ENCODE measurements around the gene BANF2.

BANF2 gene

DNA sequence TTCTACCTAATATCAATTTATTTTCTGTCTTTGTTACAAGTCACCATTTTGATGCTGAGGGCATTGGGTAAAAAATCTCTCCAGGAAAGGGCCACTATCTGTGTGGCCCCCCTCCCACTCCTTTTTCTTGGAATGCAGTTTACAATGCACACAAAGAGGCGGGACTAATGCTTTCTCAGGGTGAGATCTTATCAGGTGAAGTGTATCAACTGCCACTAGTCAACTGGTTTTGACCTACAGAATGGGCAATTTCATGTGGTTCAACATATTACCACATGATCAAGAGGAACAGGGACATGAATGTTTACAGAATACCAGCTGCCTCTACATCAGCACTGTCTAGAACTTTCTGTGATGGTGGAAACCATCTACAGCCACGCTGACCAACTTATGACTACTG, 21.5 kb upstream of the BANF2 start:
- peaks cover 51% of the 10 kb centered on the region for H3K4me1 ChIP-seq (ENCODE audit: control insufficient read depth, insufficient read depth, low read length)
- no peak overlapping the region for H3K9ac ChIP-seq (ENCODE audit: low read depth, low read length)
- H3K4me2 ChIP-seq (ENCODE audit: low read length) = no peak overlapping the region
- no peaks in the 10 kb centered on the region for H3K9me3 ChIP-seq (replicated peaks; ENCODE audit: low read length)
- H3K27me3 ChIP-seq (ENCODE audit: control insufficient read depth, insufficient read depth, low read length) = no peaks in the 10 kb centered on the region
- no peak overlapping the region for H3K4me3 ChIP-seq (ENCODE audit: low read length)
- H3K36me3 ChIP-seq (ENCODE audit: insufficient read depth, low read length) = peaks cover 52% of the 10 kb centered on the region

DNA sequence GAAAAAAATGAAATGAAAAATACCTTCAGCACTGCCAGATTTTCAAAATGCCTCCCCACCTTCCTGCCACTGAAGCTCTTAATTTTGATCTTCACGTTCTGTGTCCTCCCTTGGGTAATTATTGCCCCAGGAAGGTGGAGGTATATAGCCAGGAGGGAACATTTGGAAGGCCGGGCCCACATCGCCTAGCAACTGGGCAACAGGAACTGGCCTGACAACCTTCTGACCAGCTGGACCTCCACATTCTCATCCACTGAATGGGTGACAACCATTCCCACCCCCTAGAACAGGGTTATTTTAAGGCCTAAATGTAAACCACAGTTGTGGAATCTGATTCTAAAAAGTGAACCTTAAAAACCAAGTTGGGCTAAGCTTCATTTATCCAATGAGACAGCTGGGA, 20.9 kb upstream of the BANF2 start:
- Histone ChIP-seq H3K9me3 (replicated peaks; ENCODE audit: low read length) (no peaks in the 10 kb centered on the region), H3K4me2 (ENCODE audit: low read length) (peak overlapping the region; percentile 88), H3K9ac (ENCODE audit: low read depth, low read length) (peak overlapping the region; percentile 98), H3K27me3 (ENCODE audit: control insufficient read depth, insufficient read depth, low read length) (peaks cover 3% of the 10 kb centered on the region), H3K4me1 (ENCODE audit: control insufficient read depth, insufficient read depth, low read length) (peaks cover 51% of the 10 kb centered on the region), H3K4me3 (ENCODE audit: low read length) (no peak overlapping the region), H3K36me3 (ENCODE audit: insufficient read depth, low read length) (peaks cover 52% of the 10 kb centered on the region)

DNA sequence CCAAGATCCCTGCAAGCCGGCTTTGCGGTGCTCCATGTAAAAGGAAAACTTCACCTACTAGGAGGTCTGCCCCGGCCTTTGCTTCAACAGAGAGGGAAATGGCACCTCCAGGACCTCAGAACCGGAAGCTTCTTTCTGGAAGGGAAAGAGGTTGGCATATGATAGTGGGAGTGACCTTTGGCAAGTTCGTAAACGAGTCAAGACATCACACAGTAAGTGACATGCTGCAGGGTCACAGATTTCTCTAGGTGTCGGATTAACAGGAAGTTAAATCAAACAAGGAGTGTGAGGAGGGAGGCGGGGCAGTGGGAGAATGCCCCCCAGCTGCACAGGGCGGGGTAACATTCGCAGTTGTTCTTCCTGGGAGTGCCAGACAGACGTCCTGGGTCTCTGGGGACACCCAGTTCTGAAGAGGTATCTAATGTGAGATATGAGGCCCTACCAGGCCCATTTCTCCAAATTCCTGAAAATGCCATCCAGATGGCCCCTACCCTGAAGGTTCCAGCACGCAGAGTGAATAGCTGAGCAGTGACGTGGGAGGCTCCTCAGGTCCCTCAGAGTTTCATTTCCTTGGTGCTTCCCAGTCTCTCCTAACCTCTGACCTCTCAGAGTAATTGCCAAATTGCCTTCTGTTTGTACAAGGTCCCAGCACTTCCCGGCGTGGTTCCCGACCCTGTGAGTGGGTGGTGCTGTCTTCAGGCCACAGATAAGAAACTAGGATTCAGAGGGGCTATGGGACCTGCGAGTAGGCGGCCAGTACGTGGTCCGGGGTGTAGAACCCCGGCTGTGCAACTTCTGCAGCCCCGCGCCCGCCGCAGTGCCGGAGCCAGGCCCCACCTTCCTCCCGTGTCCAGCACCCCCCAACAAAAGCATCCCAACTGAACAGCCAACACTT, 19.6 kb upstream of the BANF2 start:
- Histone ChIP-seq H3K9me3 (replicated peaks; ENCODE audit: low read length) (no peaks in the 10 kb centered on the region), H3K27me3 (ENCODE audit: control insufficient read depth, insufficient read depth, low read length) (peaks cover 14% of the 10 kb centered on the region), H3K4me3 (ENCODE audit: low read length) (peak overlapping the region; percentile 98), H3K36me3 (ENCODE audit: insufficient read depth, low read length) (peaks cover 45% of the 10 kb centered on the region), H3K4me2 (ENCODE audit: low read length) (peak overlapping the region; percentile 88), H3K4me1 (ENCODE audit: control insufficient read depth, insufficient read depth, low read length) (peaks cover 43% of the 10 kb centered on the region), H3K9ac (ENCODE audit: low read depth, low read length) (peak overlapping the region; percentile 98)

DNA sequence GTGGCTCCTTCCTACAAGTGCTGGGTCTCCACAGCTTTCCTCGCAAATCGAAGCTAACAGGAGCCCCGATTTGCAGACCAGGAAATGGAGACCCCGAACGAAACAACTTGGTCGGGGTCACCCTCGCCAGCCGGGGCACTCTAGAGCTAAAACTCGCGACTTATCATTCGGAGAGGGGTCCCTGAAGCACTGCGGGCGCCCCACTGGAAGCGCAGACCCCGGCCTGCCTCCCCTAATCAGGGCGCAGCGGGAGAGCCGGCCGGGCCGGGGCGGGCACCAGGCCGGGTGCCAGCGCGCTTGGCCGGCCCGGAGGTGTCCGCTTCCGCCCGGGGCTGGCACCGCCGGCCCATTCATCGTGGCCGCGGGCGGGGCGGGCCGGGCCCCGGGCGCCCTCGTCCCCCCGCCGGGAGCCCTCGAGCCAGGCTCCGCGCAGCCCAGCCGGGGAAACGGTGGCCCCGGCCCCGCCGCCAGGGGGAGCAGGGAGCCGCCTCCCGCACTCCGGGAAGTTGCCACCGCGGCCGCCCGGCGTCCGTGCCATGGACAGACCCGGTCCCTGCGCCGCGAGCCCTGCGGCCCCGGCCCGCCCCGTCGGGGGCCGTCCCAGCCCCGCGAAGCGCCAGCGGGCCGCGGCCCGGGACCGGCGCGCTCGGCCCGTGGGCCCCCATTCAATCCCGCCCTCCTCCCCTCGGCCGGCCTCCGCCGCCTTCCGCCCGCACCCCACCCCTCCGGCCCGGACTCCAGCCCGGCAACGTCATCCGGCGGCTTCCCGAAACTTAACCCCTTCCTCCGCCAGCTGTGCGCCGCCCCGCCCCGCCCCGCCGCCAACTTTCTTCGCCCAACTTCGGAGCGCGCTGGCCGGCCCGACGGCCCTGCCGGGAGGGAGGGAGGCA, 18.7 kb upstream of the BANF2 start:
- Histone ChIP-seq H3K27me3 (ENCODE audit: control insufficient read depth, insufficient read depth, low read length) (peaks cover 18% of the 10 kb centered on the region), H3K9ac (ENCODE audit: low read depth, low read length) (peak overlapping the region; percentile 98), H3K9me3 (replicated peaks; ENCODE audit: low read length) (no peaks in the 10 kb centered on the region), H3K4me3 (ENCODE audit: low read length) (peak overlapping the region; percentile 98), H3K4me2 (ENCODE audit: low read length) (peak overlapping the region; percentile 88), H3K4me1 (ENCODE audit: control insufficient read depth, insufficient read depth, low read length) (peaks cover 34% of the 10 kb centered on the region), H3K36me3 (ENCODE audit: insufficient read depth, low read length) (peaks cover 36% of the 10 kb centered on the region)

DNA sequence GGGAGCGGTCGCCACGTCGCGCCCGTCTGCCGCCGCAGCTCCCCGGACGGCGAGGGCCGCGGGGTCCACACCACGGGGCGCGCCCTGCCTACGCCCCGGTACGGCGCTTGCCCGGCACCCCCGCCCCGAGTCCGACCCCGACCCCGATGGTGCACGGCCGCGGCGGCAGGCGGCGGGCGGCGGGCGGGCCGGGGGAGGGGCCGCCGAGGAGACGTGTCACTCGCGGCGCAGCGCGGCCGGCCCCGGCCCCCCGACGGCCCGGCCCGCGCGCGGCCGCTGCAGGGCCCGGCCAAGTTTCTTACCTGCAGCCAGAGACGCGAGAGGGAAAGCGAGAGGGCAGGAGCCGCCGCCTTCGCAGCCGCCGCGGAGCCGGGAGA, 18.1 kb upstream of the BANF2 start:
- peak overlapping the region; percentile 98 for H3K9ac ChIP-seq (ENCODE audit: low read depth, low read length)
- H3K36me3 ChIP-seq (ENCODE audit: insufficient read depth, low read length) = peaks cover 30% of the 10 kb centered on the region
- peaks cover 24% of the 10 kb centered on the region for H3K27me3 ChIP-seq (ENCODE audit: control insufficient read depth, insufficient read depth, low read length)
- no peaks in the 10 kb centered on the region for H3K9me3 ChIP-seq (replicated peaks; ENCODE audit: low read length)
- peaks cover 27% of the 10 kb centered on the region for H3K4me1 ChIP-seq (ENCODE audit: control insufficient read depth, insufficient read depth, low read length)
- H3K4me3 ChIP-seq (ENCODE audit: low read length) = peak overlapping the region; percentile 98
- peak overlapping the region; percentile 64 for H3K4me2 ChIP-seq (ENCODE audit: low read length)

DNA sequence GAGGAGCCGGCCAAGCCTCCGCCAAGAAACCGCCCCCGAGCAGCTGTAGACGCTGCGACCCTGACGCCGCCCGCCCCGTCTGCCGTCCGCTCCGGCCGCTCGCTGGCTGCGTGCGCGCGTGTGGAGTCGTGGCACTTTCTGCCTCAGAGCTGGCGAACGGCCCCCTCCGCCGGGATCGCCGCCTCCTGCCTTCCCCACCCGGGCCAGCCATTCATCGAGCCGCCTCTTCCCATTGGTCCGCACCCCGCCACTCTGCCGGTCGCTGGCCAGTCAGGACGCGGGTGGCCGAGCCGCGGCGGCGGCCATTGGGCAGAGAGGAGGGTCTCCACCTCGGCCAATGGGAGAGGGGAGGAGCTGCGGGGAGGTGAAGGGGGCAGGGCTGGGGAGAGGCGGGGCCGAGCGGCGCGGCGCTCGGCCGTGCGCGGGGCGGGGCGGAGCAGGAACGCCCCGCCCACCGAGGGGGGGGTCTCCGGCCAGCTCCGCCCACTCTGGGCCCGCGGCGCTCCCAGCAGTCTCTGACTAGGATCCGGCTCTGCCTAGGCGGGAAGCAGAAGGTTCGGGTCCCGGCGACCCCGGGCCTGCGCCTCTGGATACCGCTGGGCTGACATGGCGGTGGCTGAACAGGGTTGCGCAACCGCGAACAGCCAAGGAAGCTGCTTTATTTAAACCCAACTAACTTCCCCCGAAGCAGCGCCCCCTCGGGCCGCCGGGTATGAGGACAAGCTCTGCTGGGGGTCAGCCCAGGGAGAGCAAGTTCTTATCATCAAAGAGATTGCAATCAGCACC, 17.5 kb upstream of the BANF2 start, which contains the start of gene RRBP1:
RRBP1 (minus strand) TSS at position 140 of the 786 bp plus-strand sequence. CDS start 21,735 bp downstream, outside the sequence.
- Histone ChIP-seq H3K9ac (ENCODE audit: low read depth, low read length) (peak within 1 kb of the TSS; percentile 98), H3K4me3 (ENCODE audit: low read length) (peak within 1 kb of the TSS; percentile 98)

DNA sequence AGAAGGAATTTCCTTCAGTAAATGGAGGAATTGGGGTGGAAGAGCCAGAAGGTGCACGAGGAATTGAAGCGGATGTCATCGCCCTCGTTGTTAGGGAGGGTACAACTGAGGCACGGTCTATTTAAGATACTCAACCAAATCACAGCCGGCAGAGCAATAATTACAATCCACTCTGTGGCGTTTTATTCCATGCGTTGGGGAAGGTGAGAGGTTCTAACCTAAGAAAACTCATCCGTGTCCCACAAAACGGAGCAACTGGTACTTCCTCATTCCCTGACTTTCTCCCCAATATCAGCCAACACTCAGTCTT, 16.9 kb upstream of the BANF2 start:
- Histone ChIP-seq H3K9ac (ENCODE audit: low read depth, low read length) (peak overlapping the region; percentile 86), H3K4me1 (ENCODE audit: control insufficient read depth, insufficient read depth, low read length) (peaks cover 21% of the 10 kb centered on the region), H3K4me2 (ENCODE audit: low read length) (peak overlapping the region; percentile 93), H3K4me3 (ENCODE audit: low read length) (peak overlapping the region; percentile 88), H3K36me3 (ENCODE audit: insufficient read depth, low read length) (peaks cover 23% of the 10 kb centered on the region), H3K9me3 (replicated peaks; ENCODE audit: low read length) (no peaks in the 10 kb centered on the region), H3K27me3 (ENCODE audit: control insufficient read depth, insufficient read depth, low read length) (peaks cover 36% of the 10 kb centered on the region)

More for the DNA sequence above, 17.5 kb upstream of the BANF2 start, which contains the start of gene RRBP1:
- Histone ChIP-seq H3K36me3 (ENCODE audit: insufficient read depth, low read length) (peaks cover 29% of the 10 kb centered on the region), H3K4me2 (ENCODE audit: low read length) (peak within 1 kb of the TSS; percentile 93), H3K27me3 (ENCODE audit: control insufficient read depth, insufficient read depth, low read length) (peaks cover 30% of the 10 kb centered on the region), H3K9me3 (replicated peaks; ENCODE audit: low read length) (no peaks in the 10 kb centered on the region), H3K4me1 (ENCODE audit: control insufficient read depth, insufficient read depth, low read length) (peaks cover 22% of the 10 kb centered on the region)

DNA sequence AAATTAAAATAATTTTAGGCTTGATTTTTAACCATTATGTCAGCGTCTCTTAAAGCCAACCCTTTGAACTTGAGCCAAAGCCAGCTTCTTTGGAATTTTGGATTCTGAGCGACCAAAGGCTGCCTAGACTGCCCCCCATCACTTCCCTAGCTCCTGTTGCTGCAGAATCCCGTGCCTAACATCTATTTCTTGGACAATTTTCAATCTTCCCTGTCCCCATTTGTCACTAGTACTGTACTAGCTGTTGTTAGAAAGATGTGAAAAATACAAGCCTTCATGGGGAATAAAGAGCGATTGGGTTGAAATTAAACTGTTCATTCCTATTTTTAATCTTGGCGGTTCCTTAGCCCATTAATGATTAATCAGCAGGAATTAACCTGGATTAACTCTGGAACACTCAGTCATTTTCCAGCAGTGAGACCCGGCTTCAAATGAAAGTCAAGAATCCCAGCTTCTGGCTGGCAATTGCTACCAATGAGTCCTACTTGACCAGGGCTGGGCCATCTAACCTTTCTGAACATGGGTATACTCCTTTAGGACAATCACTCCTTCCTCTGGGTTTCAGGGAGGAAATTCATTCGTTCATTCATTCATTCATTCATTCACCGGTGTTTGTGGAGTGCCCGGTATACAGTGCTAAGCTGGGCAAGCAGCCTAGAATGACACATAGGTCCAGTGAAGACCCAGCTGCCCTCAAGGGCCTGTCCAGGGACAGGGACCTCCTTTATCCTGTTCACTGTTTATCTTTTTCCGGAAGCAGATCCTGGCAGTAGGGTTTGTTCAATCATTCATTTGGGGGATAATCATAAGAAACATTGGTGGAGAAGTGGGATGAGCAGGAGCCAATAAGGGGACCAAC, 16.3 kb upstream of the BANF2 start:
- no peak overlapping the region for H3K4me3 ChIP-seq (ENCODE audit: low read length)

DNA sequence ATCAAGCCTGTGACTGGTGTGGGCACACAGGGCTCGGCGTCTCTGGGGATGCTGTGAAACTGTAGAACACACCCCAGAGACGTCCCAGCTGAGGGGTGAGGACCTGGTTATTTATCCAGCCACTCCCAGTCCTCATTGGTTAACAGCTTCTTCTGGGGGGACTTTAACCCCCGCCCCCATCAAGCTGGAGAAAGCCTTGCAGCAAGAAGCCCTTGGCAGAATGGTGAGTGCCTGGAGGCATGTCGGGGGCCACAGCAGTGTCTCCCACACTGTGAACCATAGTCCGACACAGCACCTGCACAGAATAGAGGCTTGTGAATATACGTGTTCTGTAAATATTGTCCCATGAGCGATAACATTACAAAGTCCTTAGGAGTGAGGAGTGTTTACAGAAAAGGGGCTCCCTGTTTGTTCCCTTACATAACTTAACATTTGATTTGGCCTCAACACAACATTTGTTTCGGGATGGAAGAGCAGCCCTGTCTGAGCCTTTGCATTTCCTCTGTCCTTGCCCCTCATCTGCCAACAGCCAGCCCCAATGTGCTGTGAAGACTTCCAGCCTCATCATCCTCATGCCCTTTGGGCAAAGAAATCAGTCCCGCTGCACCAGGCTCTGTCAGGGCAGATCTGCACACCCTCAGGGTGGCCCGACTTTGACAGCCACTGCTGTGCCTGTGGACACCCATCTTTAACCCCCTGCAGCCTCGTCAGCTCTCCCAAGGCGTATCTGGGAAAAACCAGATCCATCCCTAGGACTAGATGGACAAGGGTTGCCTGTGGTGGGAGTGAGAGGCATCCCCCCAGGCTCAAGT, 15.5 kb upstream of the BANF2 start:
- Histone ChIP-seq H3K27me3 (ENCODE audit: control insufficient read depth, insufficient read depth, low read length) (peaks cover 44% of the 10 kb centered on the region), H3K9ac (ENCODE audit: low read depth, low read length) (no peak overlapping the region), H3K4me1 (ENCODE audit: control insufficient read depth, insufficient read depth, low read length) (peaks cover 12% of the 10 kb centered on the region), H3K4me3 (ENCODE audit: low read length) (no peak overlapping the region), H3K36me3 (ENCODE audit: insufficient read depth, low read length) (peaks cover 9% of the 10 kb centered on the region), H3K9me3 (replicated peaks; ENCODE audit: low read length) (no peaks in the 10 kb centered on the region), H3K4me2 (ENCODE audit: low read length) (no peak overlapping the region)

More for the DNA sequence above, 16.3 kb upstream of the BANF2 start:
- no peaks in the 10 kb centered on the region for H3K9me3 ChIP-seq (replicated peaks; ENCODE audit: low read length)
- H3K9ac ChIP-seq (ENCODE audit: low read depth, low read length) = no peak overlapping the region
- H3K27me3 ChIP-seq (ENCODE audit: control insufficient read depth, insufficient read depth, low read length) = peaks cover 39% of the 10 kb centered on the region
- H3K4me1 ChIP-seq (ENCODE audit: control insufficient read depth, insufficient read depth, low read length) = peaks cover 18% of the 10 kb centered on the region
- peaks cover 17% of the 10 kb centered on the region for H3K36me3 ChIP-seq (ENCODE audit: insufficient read depth, low read length)
- no peak overlapping the region for H3K4me2 ChIP-seq (ENCODE audit: low read length)

DNA sequence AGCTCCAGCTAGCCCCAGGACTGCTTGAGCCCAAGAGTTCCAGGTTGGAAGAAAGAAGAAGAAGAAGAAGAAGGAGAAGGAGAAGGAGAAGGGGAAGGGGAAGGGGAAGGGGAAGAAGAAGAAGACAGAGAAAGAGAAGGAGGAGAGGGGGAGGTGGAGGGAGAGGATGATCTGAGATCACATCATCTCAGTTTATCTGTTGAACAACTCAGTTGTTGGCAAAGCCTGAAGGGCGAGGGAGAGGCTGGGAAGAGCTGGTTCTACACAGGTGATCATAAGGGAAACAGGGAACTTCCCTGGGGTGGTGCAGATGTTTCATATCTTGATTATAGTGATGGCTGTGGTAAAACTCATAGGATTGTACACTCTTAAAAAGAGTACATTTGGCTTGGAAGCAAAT, 14.6 kb upstream of the BANF2 start:
- peaks cover 2% of the 10 kb centered on the region for H3K9me3 ChIP-seq (replicated peaks; ENCODE audit: low read length)
- H3K4me3 ChIP-seq (ENCODE audit: low read length) = no peak overlapping the region
- no peaks in the 10 kb centered on the region for H3K36me3 ChIP-seq (ENCODE audit: insufficient read depth, low read length)
- H3K27me3 ChIP-seq (ENCODE audit: control insufficient read depth, insufficient read depth, low read length) = peaks cover 46% of the 10 kb centered on the region
- no peak overlapping the region for H3K9ac ChIP-seq (ENCODE audit: low read depth, low read length)
- H3K4me1 ChIP-seq (ENCODE audit: control insufficient read depth, insufficient read depth, low read length) = peaks cover 3% of the 10 kb centered on the region
- no peak overlapping the region for H3K4me2 ChIP-seq (ENCODE audit: low read length)
